GM18517 (cell line): Measurements from ENCODE around the gene OR10C1.

Source experiments
- ATAC-seq: cut with Tn5 transposase; IDR thresholded peaks from one replicate; pipeline ENCODE4 v1.9.1; 2021; ENCODE audit warnings: mild to moderate bottlenecking, moderate library complexity; ENCODE audit not compliant: unreplicated experiment

Gene OR10C1

DNA sequence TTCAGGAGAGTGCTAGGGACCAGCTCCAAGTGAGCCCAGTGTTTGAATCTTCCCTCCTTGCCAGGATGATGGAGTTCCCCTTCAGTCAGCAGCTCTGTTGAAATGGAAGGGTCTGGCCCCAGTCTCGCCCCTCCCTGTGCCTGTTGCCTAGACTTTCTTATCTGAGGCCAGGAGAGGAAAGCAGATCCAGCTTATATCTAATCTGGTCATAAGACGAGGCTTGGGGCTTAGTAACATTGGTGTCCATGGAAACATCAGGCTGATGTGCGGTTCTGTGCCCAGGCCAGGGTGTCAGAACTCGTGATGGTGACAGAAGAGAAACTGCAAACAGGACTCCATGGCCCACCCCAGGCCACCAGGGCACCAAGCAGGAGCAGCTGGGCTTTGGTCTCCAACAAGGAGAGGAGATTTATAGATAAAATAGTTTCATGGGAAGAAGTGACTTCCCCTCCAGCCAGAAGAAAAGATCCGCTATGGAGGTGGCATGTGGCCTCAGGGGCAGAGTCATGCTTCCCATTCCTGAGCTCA, 38.9 kb downstream of the OR10C1 start:
- no peak for ATAC-seq

DNA sequence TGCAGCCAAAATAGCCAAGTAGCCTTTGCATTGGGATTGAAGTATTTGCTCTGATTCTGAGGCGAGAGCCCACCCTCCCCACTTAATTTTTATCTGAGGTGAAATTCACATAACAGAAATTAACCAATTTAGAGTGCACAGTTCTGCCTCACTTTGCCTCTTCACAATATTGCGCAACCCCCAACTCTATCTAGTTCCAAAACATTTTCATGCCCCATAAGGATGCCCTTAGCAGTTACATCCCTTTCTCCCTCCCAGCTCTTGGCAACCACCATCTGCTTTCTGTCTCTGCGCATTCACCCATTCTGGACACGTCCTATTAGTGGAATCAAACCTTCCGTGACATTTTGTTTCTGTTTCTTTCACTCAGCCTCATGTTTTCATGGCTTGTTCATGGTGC, 39.6 kb downstream of the OR10C1 start:
- no peak for ATAC-seq

DNA sequence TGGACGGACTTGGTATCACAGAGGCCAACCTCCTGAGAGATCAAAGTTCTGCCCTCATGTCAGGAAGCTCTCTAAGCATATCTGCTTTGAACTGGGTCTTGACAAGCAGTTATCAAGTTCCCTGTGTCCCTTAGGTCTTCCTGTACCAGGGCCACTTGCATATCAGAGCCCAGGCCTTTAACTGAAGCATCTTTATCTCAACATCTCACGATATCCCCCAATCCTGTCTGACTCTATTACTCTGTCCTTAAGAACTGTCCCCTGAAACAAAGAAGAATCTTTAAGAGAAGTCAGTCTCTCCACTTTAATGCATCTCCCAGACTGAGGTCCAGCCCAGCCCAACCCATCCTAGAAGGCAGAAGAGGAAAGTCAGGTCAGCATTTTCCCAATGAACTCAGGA, 40.5 kb downstream of the OR10C1 start:
- ATAC-seq = no peak

DNA sequence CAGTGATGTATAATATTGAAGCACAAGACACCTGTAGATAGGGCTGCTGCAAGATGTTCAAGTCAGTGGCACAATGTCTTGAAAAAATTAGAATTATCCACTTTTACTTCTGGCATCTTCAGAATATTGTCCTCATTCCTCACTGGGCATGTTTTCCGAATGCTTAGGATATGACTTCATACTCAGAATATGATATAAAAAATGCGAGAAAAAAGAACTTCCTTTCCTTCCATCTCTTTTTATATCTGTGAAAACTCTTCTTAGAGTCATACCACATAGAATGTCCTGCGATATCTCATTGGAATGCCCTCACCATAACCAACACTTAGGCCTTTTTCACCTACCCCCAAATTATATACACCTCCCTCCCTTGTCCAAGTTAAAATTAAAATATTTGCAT, 44.1 kb downstream of the OR10C1 start:
- ATAC-seq = no peak

DNA sequence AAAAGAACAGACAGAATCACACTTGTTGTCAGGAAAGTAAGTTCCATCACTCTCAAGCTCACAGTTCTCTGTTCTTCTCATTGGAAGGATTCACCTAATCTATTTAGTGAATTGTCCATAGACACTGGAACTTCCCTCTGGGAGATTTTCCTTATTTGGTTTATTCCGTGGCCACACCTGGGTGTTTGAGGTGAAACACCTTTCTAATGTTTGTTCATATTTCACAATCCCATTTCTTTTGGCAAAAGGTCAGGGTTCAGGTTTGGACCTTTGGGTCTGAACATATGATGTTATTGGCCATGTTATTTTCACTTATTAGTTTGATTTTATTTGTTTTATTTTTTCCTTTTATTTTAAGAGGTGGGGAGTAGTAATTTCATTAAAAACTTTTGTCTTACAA, 44.6 kb downstream of the OR10C1 start:
- no peak for ATAC-seq

DNA sequence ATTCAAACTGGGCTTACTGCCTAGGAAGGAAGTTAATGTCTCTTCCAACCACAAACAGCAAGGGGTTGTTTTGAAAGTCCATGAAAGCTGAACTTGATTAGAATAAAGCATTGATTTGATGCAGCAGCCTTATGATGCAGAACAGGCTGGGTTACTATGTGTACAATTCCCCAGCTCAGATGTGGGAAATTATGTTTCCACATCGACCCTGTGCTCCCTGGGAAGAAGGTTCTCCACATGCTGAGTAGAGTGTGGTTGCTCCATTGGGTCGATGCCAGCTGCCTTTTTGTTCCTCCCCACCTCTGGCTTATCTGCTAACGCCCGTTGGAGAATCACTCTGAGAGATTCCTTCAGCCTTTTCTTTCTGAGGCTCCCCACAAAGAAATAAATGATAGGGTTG, 47.5 kb downstream of the OR10C1 start:
- ATAC-seq = no peak

DNA sequence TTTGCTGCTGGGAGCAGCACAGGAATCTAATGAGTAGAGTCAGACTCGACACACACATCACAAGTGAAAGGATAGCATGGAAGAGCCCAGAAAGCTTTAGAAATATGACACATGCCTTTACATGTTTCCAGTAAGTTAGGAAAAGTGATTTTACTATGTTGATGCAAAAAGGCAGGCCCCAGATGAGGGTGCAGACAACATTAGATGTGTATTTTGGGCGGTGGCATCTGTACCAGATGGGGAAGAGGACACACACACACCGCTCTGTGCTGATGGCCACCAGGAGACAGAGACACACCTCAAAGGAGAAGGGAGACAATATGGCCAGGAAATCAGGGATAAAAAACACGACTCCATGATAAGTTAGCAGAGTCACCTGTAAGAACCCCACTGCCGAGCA, 48.0 kb downstream of the OR10C1 start:
- no peak for ATAC-seq

DNA sequence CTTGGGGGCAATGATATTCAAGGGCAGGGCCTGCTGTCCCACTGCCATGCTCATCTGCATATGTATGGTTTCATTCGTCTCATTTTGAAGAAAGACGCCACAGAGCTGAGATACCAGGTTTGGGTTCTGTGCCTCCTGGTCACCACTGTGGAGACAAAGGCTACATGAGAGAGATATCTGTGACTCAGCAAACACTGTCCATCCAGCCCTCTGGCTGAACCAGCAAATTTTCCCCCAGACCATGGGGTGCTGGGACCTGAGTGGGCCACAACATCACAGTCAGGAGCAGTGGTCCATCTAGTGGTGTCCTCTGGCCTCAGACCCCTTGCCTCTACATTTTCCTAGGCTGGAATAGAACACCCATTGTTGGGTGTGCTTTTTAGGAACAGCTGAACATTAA, 48.6 kb downstream of the OR10C1 start, which contains the start of gene MAS1L:
Gene MAS1L, minus strand, starts transcription at position 297 of the 400 bp plus-strand sequence. Its CDS starts 54 bp downstream, at position 243.
- ATAC-seq = no peak

DNA sequence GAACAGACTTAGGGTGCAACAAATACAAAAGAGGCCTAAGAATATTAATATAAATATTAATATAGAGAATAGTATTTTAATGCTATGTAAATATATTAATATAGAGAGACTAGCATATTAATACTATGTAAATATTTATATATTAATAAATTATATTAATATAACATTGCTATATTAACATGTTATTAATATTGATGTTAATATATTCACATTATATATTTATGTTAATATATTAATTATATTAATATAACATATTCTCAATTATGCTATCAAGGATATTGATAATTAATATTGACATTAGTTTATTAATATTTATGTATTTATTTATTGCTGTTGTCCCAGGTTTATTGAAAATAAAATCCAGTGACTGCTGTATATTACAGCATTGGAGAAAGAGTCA, 49.8 kb downstream of the OR10C1 start:
- no peak for ATAC-seq

DNA sequence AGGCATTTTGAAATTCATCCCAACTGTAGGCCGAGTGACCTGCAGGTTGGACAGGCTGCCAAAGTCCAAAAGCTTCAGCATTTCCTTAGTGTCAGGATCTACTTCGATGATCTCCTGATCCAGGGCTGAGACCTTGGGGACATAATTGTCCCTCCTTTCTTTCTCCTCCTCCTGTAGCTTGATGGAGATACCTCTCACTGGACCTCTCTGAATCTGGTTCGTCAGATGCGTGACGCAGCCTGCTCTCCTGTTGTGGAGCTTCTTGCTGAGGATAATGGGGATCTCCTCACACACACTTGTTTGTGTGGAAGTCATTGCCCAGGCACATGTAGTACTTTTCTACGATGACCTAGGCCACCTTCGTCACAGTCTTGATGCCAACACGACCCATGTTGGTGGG, 50.2 kb downstream of the OR10C1 start:
- ATAC-seq = no peak

DNA sequence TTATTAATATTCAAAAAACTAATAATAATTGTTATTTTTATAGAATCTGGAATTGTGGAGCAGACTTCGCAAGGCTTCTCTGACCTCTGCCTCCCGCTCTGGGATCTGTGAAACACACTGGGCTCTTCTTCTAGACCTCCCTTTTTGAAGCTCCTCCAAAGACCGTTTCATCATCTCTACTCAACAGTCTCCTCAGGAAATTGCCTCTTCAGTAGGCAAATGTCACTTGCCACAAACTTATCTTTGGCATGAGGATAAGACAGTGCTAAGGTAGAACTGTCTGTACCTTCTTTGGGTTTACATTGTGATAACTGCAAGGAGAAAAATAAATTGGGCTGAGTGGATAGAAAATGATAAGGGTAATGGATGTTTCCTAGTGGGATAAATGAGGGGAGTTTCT, 50.9 kb downstream of the OR10C1 start:
- ATAC-seq = no peak

DNA sequence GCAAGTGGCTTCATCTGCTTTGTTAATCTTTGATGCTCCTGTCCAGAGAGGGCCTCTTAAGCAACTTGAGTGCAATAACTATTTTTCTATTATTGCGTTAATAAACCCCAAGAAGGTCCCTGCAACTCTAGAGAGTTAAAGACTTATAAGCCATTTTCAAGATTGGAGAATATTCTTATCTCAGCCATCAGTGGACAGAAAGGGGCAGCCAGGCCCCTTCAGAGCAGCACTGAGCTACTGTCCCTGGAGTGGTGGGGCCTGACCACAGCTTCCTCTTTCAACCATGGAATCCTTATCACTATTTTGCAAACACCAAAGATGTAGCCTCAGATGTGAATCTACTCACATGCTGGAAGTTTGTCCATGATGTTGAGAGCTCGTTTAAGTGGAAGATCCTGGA, 51.4 kb downstream of the OR10C1 start:
- no peak for ATAC-seq
